Right forelimb (tissue), 1 donor: ENCODE data around the gene SERGEF.

Experiments used
- DNase-seq: peaks from one replicate; pipeline ENCODE4 v3.0.0-alpha.2; 2018

The SERGEF gene

GRCh38 chr11:17810041-17810440 is 202.8 kb downstream of the SERGEF start:
- no peak for DNase-seq

GRCh38 chr11:17807034-17807433 is 205.8 kb downstream of the SERGEF start:
- no peak for DNase-seq

GRCh38 chr11:17805873-17806272 is 207.0 kb downstream of the SERGEF start:
- no peak for DNase-seq

- no peak for DNase-seq
These were observed 207.8 kb downstream of the SERGEF start for GRCh38 chr11:17805043-17805442.

GRCh38 chr11:17803754-17804334 is 209.0 kb downstream of the SERGEF start:
- DNase-seq: no peak

- DNase-seq: no peak
These were observed 210.4 kb downstream of the SERGEF start for GRCh38 chr11:17802491-17802890.

- DNase-seq: no peak
These were observed 211.7 kb downstream of the SERGEF start for GRCh38 chr11:17801166-17801565.

GRCh38 chr11:17799147-17799546 is 213.7 kb downstream of the SERGEF start:
- DNase-seq: no peak

GRCh38 chr11:17798716-17799115 is 214.1 kb downstream of the SERGEF start:
- DNase-seq: no peak

- DNase-seq: no peak
These were observed 214.6 kb downstream of the SERGEF start for GRCh38 chr11:17798253-17798652.

- DNase-seq: no peak
These were observed 216.7 kb downstream of the SERGEF start for GRCh38 chr11:17796154-17796553.

- DNase-seq: no peak
These were observed 217.9 kb downstream of the SERGEF start for GRCh38 chr11:17794981-17795380.

GRCh38 chr11:17793642-17794170 is 219.1 kb downstream of the SERGEF start:
- DNase-seq: no peak

- DNase-seq: no peak
These were observed 220.7 kb downstream of the SERGEF start for GRCh38 chr11:17792161-17792560.

- no peak for DNase-seq
These were observed 221.7 kb downstream of the SERGEF start for GRCh38 chr11:17791144-17791543.

GRCh38 chr11:17790453-17790852 is 222.4 kb downstream of the SERGEF start:
- DNase-seq: no peak

- DNase-seq: no peak
These were observed 224.8 kb downstream of the SERGEF start for GRCh38 chr11:17788084-17788483.

GRCh38 chr11:17786824-17787525 is 225.9 kb downstream of the SERGEF start:
- DNase-seq: no peak

- no peak for DNase-seq
These were observed 229.0 kb downstream of the SERGEF start for GRCh38 chr11:17783878-17784277.

- DNase-seq: no peak
These were observed 230.1 kb downstream of the SERGEF start for GRCh38 chr11:17782603-17783337.

GRCh38 chr11:17782145-17782544 is 230.7 kb downstream of the SERGEF start:
- DNase-seq: no peak

GRCh38 chr11:17781626-17782025 is 231.2 kb downstream of the SERGEF start:
- DNase-seq: peak; percentile 18

GRCh38 chr11:17781221-17781620 is 231.6 kb downstream of the SERGEF start:
- DNase-seq: no peak

GRCh38 chr11:17780668-17781067 is 232.2 kb downstream of the SERGEF start:
- DNase-seq: no peak
